Measurements from ENCODE around the gene RHOC.

Gene RHOC

GRCh38 chr1:112700290-112701226 lies 6.4 kb downstream of the RHOC start:
- peak; percentile 38 for DNase-seq

DNA sequence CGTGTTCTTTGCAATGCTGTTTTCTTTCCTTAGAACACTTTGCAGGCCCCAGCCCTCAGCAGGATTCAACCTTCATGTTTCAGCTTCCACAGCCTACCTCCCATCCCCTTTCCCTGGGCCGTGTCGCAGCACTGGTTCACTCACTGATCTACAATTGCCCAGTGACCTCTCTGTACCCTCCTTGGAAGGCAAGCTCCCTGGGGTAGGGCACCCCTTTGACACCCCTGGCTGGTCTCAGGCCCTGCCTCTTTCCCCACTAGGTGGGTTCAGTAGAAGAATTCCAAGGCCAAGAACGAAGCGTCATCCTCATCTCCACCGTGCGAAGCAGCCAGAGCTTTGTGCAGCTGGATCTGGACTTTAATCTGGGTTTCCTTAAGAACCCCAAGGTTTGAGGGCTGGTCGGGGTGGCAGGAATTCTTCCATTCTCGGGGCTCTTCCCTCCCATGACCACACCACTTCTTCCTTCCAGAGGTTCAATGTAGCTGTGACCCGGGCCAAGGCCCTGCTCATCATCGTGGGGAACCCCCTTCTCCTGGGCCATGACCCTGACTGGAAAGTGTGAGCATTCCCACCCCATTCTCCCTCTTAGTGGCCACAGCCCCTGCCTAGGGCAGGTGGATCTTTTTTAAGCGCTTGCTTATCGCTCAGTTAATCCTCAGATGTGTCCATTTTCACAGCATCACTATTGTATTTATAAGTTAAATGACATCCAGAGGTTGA lies 7.3 kb downstream of the RHOC start:
- no peak for DNase-seq

- peak; percentile 67 for DNase-seq
These were observed 8.3 kb downstream of the RHOC start for GRCh38 chr1:112698366-112699310.

DNA sequence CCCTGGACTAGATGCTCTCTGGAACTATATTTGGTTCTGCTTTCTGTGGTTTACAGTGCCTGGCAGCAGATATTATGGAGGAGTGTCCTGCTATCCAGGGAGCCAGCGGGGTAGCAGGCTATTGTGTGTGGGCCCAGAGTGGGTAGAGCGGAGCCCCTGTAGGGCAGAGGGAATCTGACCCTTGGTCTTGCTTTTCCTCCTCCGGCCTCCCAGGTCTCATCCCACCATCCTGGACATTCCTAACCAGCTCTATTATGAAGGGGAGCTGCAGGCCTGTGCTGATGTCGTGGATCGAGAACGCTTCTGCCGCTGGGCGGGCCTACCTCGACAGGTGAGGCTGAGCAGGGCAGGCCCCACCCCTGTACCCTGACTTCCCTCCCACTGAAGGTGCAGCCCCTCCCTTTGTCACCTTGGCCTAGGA lies 9.1 kb downstream of the RHOC start:
- no peak for DNase-seq

- no peak for DNase-seq
These were observed 10.2 kb downstream of the RHOC start for GRCh38 chr1:112696578-112697314.

DNA sequence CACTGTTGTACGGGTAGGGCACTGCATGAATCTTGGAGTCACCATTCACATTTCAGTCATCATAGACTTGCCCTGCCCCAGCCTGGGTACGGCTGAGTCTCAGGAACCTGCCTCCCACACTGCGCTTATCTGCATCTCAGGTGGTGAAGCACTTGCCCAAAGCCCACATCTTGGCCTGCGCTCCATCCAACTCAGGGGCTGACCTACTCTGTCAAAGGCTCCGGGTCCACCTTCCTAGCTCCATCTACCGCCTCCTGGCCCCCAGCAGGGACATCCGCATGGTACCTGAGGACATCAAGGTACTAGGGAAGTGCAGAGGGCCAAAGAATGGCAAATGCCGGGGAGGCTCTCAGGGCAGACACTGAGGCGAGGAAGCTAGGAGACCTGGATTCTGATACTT lies 11.7 kb downstream of the RHOC start:
- DNase-seq = no peak

DNA sequence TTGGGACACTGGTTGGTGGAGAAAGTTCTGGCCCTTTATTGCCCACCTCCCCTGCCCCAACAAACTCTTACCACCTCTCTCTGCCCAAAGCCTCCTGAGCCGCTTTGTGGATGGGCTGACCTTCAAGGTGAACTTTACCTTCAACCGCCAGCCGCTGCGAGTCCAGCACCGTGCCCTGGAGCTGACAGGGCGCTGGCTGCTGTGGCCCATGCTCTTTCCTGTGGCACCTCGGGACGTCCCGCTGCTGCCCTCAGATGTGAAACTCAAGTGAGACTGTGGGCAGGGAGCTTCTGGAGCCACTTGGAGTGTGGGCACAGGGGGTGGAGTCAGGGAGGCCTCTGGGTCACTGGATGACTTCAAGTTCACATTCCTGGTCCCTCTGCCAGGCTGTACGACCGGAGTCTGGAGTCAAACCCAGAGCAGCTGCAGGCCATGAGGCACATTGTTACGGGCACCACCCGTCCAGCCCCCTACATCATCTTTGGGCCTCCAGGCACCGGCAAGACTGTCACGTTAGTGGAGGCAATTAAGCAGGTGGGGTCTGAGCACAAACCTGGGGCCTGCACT lies 12.5 kb downstream of the RHOC start:
- no peak for DNase-seq

DNA sequence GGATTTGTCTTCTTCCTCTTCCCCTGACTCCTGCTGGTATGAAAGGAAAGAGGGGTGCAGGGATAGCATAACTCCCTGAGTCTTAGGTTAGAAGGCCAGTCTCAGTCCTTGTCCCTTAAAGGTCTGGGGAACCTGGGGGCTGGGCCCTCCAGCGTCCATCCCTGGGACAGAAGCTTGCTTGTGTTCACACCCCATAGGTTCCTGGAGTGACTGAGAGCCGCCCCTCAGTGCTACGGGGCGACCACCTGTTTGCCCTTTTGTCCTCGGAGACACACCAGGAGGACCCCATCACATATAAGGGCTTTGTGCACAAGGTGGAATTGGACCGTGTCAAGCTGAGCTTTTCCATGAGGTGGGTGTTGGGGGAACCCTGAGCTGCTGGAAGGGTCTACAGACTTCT lies 13.1 kb downstream of the RHOC start:
- no peak for DNase-seq

DNA sequence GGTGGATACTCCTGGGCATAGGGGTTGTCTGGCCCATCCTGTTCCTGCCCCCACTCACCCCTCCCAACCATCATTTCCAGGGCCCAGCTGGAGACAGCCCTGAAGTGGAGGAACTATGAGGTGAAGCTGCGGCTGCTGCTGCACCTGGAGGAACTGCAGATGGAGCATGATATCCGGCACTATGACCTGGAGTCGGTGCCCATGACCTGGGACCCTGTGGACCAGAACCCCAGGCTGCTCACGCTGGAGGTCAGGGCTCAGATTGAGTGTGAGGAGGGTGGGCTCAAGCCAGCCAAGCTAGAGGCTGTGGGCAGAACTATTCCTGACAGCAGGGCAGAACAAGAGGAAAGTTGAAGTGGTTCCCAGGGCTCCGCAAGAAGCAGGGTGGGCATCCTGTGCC lies 14.2 kb downstream of the RHOC start:
- DNase-seq = no peak

- DNase-seq = no peak
These were observed 17.1 kb downstream of the RHOC start for GRCh38 chr1:112689842-112690237.

GRCh38 chr1:112689196-112689841 lies 17.6 kb downstream of the RHOC start:
- no peak for DNase-seq

DNA sequence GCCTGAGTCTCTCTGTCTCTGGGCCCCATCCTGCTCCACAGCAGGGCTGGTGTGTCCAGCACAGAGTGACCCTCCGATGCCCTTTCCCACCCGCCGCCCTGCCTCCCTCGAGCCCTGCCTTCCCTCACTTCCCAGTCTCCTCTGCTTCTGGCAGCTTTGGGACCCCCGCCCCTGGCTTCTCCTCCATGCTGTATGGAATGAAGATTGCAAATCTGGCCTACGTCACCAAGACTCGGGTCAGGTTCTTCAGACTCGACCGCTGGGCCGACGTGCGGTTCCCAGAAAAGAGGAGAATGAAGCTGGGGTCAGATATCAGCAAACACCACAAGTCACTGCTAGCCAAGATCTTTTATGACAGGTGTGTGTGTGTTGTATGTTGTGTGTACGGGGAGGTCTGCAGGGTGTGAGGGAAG lies 18.1 kb downstream of the RHOC start:
- no peak for DNase-seq

GRCh38 chr1:112687785-112688496 lies 19.0 kb downstream of the RHOC start:
- DNase-seq = no peak

DNA sequence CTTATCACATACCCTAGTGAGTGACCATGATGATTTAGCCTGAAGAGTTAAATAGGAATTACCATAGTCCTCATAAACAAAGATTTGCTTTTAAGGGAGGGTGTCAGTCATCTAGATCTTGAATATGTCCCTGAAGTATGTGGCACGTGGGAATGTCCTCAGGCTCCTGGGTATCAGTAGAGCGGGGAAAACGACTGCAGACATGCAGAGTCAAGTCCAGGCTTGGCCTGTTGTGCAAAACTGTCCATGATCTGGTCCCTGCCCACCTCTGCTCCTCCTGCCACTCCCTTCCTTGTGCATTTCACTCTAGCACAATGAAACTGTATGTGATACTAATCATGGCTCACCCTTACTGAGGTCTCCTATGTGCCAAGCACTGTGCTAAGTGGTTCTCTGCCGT lies 19.6 kb downstream of the RHOC start:
- no peak for DNase-seq

DNA sequence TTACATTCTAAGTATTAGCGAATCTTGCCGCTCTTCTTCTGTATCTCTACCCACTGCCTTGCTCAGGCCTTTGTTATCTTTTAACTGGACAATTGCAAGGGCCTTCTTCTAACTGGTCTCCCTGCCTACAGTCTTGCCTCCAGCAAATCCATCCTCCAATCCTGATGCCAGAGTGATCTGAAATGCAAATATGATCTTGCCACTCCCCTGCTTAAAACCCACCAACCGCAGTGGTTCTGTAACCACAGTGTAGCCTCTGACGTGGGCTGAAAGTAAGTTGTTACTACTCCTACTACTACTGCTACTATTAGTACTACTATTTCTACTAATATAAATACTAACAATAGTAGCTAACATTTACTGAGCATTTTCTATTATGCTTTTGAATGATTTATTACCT lies 20.1 kb downstream of the RHOC start:
- no peak for DNase-seq

GRCh38 chr1:112686417-112686816 lies 20.5 kb downstream of the RHOC start:
- no peak for DNase-seq

GRCh38 chr1:112685913-112686312 lies 21.0 kb downstream of the RHOC start:
- DNase-seq = no peak

GRCh38 chr1:112678605-112679004 lies 28.3 kb downstream of the RHOC start:
- DNase-seq = no peak

DNA sequence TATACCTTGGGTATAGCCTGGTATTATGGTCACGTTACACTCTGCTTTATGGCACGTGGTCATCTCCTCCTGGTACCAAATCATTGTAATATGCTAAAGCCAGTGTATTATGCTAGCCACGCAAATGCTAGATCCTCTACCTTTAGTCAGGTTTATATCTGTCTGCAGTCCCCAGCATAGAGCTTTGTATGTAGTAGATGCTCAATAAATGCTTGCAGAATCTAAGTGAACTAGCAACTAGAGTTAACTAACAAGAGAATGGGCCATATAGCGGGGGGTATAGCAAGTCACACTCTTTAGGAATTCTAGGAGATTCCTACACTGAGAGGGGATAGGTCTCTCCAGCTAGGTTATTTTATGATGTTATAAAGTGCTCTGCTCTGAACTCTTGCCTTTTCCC lies 29.4 kb downstream of the RHOC start:
- DNase-seq = no peak

DNA sequence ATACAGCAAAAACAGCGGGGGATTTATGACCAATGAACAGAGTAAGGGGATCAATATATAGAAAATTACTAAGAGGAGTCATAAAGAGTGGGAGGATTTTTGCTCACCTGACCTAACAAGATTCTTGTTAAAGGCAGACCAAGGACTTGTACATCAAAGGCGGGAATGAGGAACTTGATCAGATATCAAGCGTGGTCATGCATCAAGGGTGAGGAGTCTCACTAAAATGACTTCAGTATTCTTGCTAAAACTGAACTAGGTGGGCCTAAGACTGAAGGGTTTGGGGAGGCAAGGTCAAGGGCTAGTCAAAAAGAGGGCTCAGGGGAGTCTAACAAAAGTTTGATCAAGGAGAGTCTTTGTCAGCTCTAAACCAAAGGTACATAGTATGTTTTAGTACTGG lies 30.4 kb downstream of the RHOC start:
- DNase-seq = no peak
